Activated CD4-positive, CD25-positive, alpha-beta regulatory T cell treated with anti-CD3 and anti-CD28 coated beads, Interleukin-2, amount 50 U/mL, for 24 hours (primary cell): Measurements from ENCODE around the gene MGRN1.
A peak's percentile ranks its signal among the peaks of the same experiment; 100 is the strongest.
"Not testable (repeated sequence)": the region's sequence is repeated elsewhere in the genome, so short reads cannot be mapped to it uniquely, and the experiment has no call there.

ENCODE experiments used
- ATAC-seq, 2 donors: fragments of 150-1000 bp; cut with Tn5 transposase; one replicate each; pipeline ENCODE4 v1.10.0; 2021; ENCODE audit warnings: mild to moderate bottlenecking in 1 of 2, moderate library complexity in 1 of 2

MGRN1 gene

DNA sequence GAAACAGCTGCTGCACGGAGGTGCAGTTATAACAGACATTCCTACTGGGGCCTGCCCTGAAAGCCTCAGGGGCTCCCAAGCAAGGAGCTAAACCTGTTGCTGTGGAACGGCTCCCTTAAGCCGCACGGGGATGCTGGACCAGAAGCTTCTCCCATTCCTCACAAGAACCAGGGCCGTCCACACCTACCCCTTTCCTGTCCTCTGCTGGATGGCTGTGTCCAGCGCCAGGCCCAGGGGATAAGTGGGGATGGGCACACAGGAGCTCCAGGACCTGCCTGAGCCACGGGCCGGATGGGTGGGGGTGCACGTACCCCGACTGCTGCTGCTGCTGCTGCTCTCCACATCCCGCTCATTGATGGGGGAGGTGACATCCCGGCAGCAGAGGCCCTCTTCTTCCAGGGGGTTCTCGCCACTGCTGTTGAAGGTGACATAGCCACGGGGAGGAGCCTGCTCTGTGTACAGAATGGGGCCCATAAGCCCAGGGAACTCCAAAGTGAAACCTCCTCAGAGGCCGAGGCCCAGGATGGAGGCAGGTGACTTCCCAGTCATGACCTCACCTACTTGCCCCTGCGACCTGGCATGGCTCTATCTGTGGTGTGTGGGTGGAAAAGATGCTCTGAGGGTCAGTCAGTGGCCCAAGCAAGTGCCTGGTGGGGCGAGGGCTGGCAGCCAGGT, 77.3 kb downstream of the MGRN1 start:
- no peak for ATAC-seq

DNA sequence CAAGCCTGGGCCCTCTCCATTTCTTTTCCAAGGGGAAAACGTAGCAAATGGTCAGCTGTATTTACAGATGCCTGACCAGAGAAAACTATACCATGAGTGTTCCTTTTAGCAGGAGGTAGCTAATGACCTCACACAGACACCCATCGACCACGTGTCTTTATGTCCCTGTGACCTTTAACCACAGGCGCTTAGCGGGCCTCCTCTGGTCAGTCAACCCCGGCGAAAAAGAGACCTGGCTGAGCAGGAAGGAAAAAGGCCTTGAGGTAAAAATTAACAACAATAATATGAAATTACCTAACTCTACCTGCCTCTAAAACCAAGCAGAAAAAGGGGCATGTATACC, 77.8 kb downstream of the MGRN1 start:
- ATAC-seq: no peak

DNA sequence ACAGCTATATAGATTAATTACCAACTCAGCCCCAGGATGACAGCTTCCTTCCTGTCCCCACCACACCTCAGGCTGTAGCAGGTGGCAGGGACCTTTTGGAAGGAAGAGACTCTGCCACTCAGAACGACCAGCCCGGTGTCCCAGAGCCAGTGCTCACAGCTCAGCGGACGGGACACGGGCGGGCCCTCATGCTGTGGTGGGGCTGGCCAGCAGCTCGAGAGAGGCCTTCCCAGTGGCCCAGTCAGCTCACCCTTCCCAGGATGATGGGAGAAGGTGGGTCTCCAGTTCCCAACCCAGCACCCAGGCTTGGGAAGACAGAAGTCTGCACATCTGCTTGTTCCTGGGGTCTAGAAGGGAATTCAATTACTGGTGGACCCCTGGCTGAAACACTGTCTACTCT, 79.3 kb downstream of the MGRN1 start:
- no peak for ATAC-seq

DNA sequence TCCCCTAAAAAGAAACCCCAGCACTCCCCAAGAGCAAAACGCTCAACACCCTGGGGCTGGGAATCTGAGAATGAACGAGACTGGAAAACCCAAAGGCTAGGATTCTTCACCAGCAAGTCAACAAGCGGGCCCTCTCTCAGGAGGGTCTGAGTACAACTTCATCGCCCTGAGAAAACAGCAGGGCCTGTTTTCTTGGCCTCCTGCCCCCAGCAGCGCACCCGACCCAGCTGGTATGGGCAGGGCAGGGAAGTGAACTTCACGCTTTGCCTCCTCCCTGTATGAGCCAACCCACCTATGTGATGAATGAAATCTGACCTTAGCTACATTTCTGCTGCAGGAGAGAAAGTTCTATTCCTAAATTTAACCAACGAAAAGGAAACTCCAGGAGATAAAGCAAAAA, 79.9 kb downstream of the MGRN1 start:
- ATAC-seq: no peak

DNA sequence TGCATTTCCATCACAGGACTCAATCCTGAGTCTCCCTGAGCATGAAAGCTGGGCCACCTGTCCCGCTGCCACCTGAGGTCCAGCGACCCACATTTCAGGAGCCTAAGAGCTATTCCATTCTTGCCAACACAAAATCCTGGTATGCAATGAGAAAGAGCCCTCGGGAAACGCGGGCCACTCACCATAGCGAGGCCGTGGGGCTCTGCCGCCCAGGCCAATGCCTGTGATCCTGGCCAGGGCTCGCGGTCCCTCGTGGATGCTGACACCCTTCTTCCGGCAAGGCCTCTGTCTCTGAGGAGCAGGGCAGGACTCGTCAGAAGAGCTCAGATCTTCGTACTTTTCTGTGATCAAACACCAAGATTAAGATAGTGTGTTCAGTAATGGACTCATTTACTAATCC, 80.3 kb downstream of the MGRN1 start:
- no peak for ATAC-seq

DNA sequence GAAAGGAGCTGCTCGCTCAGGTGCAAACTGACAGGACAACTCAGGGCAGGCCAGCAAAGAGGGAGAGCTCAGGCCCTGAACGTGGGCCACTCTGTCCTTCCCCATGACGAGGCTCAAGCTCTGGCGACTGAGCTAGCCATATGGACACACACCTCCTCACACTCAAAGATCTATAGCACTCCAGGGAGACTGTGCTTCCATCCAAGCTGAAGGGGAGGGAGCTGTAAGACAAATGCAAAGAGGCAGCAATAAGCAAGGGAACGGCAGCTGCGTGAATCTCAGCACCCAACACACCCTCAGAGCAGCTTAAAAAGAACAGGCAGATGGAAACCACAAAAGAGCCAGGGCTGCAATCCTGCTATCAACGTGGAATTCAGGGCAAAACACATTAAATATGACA, 82.2 kb downstream of the MGRN1 start:
- ATAC-seq: no peak

DNA sequence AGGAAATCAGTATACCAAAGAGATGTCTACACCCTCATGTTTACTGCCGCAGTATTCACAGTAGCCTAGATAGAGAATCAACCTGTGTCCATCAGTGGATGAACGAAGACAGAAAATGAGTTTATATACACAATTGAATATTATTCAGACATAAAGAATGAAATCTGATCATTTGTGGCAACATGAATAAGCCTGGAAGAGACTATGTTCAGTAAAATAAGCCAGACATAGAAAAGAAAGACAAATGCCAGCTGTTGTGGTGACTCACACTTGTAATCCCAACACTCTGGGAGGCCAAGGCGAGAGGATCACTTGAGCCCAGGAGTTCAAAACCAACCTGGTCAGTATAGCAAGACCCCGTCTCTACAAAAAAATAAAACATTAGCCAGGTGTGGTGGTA, 84.9 kb downstream of the MGRN1 start:
- ATAC-seq: no peak

DNA sequence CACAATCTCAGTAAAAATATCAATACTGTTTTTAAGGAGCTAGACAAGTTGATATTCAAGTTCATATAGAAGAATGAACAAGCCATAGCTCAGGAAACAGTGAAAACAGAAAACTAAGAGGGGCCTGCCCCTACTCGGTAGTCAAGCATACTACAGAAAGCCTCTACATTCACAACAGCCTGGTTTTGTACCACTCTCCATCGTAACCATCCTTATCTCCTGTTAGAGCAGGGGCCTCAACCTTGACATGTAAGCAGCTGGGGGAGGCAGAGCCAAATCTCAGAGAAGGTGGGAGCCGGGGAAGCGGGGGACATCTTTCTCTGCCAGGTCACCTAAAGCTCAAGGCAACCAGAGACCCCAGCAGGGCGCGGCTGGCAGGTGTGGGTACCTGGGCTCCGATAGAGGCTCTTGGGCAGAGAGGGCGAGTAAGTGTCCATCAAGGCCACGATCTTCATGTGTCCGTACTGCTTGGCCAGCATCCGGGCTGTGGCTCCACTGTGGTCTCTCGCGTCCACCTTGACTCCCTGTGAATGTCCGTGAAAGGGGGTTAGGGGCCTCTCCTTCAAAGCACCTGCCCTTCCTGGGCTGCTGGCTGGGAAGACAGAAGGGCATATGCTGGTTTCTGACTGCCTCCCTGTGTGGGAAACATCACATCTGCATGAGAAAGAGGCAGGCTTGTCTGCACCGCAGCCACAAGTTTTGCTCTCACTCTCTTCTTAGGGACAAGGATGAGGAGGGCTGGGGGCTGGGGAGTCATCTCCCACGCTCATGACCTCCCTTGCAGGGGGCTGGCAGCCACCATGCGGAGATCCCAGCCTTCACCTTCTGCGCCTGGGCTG, 89.3 kb downstream of the MGRN1 start:
- no peak for ATAC-seq

DNA sequence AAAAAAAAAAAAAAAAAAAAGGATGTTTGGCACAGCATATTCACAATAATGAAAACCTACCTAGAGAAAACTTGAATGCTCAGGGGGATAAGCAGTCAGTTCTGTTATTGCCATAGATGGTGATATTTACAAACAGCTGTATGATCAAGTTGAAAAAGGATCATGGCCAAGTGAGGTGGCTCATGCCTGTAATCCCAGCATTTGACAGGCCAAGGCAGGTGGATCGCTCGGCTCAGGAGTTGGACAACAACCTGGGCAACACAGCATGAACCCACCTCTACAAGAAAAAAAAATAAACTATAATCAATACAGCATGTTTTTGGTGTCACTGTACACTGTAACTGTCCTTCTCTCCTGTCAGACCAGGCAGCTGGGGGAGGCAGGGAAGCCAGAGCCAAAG, 90.4 kb downstream of the MGRN1 start:
- no peak for ATAC-seq

DNA sequence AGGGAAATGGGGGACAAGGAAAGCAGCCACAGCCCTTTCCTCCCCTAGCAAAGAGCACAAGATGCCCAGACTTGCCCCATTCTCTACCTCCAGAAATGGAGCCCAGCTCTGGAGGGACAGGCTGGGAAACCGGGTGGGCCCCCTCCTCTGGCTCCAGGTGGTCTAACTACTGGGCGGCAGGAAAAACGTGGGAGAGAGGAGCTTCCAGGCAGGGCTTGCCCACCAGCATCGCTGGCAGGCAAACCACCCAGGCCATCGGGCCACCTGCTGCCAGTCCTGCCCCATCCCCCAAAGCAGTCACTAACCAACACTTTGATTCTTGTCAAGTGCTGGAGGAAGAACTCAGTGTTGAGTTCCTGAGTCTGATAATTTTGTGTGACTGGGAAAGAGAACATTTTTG, 93.8 kb downstream of the MGRN1 start:
- ATAC-seq: no peak

DNA sequence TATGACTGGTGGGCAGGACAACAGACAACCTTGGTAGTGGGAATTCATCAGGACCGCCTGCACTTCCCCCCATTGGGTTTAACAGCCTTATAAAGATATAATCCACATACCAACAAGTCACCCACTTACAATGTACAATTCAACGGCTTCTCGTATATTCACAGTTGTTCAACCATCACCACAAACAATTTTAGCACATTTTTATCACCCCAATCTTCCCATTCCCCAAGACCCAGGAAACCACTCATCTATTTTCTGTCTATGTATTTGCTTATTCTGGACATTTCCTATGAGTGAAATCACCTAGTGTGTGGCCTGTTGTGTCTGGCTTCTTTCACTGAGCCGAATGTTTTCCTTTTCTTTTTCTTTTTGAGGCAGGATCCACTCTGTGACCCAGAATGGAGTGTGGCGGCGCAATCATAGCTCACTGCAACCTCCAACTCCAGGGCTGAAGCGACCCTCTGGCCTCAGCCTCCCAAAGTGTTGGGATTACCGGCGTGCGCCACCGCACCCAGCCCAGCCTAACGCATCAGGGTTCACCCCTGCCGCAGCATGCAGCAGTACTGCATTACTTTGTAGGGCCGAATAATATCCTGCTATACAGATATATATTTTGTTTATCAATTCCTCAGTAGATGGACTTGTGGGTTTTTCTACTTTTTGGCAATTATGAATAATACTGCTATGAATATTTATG, 98.6 kb downstream of the MGRN1 start:
- no peak for ATAC-seq

DNA sequence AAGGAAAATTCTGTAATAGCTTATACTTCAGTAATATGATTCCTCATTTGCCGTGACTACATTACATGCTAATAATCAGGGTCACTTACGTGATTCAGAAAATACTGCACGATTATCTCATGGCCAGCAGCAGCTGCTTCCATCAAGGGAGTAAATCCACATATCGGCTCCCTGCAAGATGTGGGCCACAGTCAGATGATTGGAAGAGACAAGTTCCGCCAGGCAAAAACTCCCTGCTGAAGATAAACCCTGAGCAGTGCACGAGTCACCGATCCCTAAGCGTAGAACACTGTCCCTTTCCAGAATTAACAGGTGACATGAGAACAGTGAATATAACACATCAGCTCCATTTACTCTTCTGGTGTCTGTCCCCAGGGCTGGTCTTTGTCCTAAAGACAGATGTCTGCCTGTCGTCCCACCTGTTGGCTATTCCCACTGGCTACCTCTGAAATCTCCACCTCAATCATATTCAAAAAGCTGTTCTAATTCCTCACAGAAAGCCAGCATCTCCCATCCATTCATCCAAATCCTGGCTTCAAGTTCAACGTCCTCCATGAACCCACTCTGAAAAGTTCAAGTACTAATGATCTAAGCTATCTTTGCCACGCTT, 100.1 kb downstream of the MGRN1 start:
- no peak for ATAC-seq

DNA sequence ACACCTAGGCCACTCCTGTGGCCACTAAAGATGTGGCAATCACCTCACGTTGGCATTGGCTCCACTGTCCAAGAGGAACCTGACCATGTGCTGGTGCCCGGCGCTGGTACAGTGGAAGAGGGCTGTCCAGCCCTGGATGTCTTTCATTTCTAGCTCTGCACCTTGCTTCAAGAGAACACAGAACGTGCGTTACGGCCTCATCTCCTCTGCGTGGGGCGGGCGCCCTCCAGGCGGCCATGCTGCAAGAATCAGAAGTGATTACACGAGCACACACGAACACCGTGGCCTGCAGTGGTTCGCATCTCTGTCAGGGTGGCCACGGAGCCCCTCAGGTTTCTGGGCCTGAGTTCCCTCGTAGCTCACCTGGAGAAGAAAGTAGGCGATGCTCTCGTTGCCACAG, 102.0 kb downstream of the MGRN1 start:
- no peak for ATAC-seq

DNA sequence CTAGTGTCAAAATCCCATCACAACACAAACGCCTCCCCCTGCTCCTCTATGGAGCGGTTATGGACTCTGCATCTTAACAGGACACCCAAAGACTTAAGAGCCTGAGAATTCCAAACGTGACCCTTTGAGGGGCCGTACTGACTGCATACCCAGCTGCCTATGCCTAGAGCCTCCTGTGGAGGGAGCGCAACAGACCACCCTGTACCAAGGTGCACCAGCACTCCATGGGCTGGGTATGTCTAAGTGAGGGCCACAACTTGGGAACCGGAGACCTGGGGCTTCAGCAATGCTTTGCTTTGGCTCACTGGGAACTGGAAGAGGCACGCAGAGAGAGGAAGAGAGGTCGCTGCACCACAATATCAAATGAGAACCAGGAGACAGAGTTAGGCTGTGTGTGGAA, 104.0 kb downstream of the MGRN1 start:
- no peak for ATAC-seq

DNA sequence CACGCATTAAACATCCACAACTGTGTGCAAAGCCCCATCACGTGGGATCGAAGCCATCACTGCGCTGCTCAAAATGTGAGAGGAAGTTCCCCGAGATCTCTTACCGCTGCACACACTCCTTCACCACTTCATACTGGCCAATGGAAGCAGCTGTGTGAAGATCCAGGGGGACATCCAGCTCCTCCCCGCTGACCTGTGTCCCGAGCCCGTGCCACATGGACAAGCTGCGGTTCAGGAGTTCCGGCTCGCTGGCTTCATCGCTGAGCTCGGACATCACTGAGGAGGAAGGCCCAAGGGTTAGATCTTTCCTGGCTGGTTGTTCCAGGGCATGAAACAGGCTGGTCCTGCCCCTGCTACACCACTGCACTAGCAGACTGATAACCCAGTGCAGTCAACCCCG, 105.2 kb downstream of the MGRN1 start:
- no peak for ATAC-seq

DNA sequence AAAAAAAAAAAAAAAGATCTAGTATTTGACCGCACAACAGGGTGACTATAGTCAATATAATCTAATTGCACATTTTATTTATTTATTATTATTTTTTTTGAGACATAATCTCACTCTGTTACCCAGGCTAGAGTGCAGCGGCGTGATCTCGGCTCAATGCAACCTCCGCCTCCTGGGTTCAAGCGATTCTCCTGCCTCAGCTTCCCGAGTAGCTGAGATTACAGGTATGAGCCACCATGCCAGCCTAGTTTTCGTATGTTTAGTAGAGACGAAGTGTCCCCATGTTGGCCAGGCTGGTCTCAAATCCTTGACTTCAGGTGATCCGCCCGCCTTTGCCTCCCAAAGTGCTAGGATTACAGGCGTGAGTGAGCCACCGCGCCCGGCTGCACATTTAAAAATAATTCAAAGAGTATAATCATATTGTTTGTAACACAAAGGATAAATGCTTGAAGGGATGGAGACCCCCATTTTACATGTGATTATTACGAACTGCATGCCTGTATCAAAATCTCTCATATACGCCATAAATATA, 108.7 kb downstream of the MGRN1 start:
- no peak for ATAC-seq

DNA sequence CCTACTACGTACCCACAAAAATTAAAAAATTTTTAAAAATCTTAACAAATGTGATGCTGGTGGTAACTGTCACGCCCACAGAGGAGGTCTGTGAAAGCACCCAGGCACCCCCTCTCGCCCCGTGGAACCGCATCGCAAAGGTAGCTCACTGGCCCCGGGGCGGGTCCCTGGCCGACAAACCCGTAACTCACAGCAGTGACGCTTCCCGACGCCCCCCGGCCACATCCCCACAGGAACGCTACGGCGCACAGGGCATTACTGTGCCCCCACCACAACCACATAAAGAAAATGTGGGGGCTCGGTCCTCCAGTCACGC, 109.1 kb downstream of the MGRN1 start:
- ATAC-seq: peak in 1 of 2 donors; percentile 6

DNA sequence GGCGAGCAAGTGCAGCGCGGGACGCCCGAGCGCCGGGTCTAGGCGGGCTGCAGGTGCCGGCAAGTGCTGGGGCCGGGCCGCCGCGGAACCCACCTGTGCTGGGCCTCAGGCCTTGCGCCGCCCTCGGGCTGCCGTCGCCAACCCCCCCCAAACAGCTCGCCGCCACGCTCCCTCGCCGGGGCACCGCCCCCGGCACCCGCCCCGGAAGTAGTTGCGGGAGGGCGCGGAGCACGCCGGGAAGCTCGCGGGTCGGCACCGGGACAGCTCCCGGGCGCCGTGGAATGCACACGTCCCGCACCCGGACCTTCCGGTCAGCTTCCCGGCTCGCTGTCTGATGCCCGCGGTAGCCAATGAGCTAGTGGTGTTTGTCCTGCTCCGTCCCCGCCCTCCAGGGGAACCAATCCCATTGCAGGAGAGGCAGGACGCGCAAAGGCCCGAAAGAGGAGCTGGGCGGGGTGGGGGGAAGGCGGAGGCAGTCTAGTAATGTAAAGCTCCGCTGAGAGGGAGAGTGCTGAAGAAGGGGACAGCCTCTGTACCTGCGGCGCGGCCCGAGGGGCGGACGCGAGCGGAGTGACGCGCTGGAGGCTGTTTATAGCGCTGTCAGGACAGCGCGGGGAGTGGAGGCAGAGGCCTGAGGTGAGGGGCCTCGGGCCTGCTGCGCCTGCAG, 109.6 kb downstream of the MGRN1 start, which contains the start of the genes ANKS3 and DNAAF8:
ANKS3 (minus strand) TSS at position 209 of the 667 bp plus-strand sequence. CDS start 4,122 bp downstream, outside the sequence.
DNAAF8 (plus strand) TSS at position 475 of the 667 bp plus-strand sequence. CDS start 1,978 bp downstream, outside the sequence.
- ATAC-seq: peak; percentile 84

DNA sequence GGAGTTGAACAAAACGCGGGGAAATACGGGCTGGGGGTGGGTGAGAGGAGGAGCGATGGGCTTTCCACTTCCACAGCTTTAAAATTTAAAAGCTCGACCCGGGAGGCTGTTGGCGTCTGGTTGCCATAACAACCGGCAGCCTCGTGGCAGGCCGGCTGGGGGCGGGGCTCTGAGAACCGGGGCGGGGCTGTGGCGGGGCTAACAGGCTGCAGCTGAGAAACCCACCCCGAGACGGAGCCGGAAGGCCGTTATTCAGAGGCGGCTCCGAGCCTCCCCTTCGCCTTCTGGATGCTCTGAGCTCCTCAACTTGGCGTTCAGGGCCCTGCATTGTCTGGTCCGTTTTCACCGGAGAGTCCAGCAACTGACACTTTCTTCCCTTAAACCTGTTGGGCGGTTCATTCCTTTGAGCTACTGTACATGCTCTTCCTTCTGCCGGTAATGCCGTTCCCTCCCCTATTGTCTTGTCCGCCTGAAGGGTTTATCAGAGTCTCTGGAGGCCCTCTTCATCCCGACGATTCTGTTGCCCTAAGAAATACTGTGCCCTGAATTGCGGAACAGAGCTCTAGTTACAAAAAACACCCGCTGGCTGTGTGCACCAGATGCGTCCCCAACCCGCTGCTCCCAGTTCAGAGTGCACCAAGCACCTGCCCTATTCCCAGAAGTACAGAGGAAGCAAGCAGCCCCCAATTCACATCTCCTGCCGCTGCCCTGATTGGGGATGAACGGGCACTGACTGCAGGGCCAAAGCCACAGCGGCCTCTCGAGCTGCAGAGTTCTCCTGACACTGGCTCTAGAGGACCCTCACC, 110.3 kb downstream of the MGRN1 start:
- peak; percentile 77 to 78 for ATAC-seq

DNA sequence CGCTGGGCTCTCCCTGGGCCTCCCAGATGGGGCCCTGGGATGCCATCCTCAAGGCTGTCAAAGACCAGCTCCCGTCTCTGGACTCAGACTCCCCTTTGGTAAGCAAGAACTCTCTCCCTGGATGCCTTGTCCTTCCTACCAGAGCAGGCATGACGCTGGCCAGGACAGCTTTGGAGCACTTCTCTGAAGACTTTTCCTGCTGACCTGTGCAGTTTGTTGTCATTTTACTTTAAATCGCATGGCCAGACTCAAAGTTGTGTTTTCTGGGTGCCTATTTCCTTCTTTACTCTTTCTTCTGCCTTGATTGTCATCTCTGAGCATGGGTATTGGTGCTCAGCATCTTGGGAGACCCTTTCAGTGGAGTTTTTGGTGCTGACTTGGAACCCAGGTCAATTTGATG, 111.9 kb downstream of the MGRN1 start:
- no peak for ATAC-seq

DNA sequence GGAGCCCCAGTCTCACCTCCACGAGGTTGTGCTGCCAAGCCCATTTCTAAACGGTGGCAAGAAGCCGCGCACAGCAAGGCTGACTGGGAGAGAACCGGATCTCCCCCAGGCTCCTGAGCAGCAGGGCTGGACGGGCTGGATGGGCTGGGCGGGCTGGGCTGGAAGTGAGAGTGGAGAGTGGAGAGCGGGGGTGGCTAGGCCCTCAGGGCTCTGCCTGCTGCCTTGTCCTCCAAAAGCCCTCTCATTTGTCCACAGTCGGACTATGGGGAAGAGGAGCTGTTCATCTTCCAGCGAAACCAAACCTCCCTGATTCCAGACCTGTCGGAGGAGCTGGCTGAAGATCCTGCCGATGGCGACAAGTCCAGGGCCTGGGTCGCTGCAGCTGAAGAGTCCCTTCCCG, 112.9 kb downstream of the MGRN1 start:
- no peak for ATAC-seq

DNA sequence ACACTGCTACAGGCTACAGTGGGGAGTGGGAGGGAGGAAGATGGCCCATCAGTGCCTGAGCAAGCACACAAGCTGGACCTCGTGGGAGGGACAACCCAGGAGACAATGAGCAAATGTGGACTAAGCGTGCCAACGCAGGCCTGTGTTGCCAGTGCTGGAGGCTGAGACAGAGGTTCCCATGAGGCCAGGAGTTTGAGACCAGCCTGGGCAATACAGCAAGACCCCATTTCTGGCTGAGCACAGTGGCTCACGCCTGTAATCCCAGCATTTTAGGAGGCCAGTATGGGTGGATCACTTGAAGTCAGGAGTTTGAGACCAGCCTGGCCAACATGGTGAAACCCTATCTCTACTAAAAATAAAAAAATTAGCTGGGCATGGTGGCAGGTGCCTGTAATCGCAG, 113.7 kb downstream of the MGRN1 start:
- not testable (repeated sequence) for ATAC-seq
